Forelimb muscle (tissue), 1 donor: Measurements from ENCODE around the gene FKBP6. TPM values are rescaled to one million over a fixed set of nuclear protein-coding genes. Genes with fewer than 3 reads are reported as not detected.
"Not testable (repeated sequence)": the region's sequence is repeated elsewhere in the genome, so short reads cannot be mapped to it uniquely, and the experiment has no call there.

Source experiments
- DNase-seq: peaks from one replicate; pipeline ENCODE4 v3.0.0-alpha.2; 2013; ENCODE audit warnings: low read depth
- polyA plus RNA-seq: library from polyadenylated mRNA; unstranded; fragments of 120-200 nt; gene quantifications from one replicate; pipeline ENCODE4 v1.2.1, GENCODE V29; 2013; ENCODE audit not compliant: insufficient read length

The FKBP6 gene
- 0.23 TPM for polyA plus RNA-seq

DNA sequence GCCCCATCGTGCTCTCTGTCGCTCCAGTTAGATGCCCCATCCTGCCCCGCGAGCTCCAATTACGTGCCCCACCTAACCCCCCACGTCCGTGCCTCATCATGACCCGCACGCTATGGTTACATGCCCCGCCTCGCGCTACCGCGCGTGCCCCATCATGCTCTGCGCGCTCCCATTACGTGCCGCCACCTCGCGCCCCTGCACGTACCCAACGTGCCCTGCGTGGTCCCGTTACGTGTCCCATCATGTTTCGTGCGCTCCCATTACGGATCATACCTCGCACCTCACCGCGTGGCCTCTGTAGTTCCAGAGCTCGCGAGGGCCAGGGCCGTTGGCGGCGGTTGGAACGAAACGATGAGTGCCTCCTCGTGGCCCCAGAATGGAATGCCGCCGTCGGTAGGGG lies at the start of gene FKBP6, which contains the start of gene TRIM50:
Gene FKBP6, plus strand, starts transcription at position 240 of the 400 bp plus-strand sequence. CDS start 268 bp downstream, outside the sequence.
Gene TRIM50, minus strand, starts transcription at position 161 of the 400 bp plus-strand sequence. CDS start 3,295 bp downstream, outside the sequence.
- not testable (repeated sequence) for DNase-seq

DNA sequence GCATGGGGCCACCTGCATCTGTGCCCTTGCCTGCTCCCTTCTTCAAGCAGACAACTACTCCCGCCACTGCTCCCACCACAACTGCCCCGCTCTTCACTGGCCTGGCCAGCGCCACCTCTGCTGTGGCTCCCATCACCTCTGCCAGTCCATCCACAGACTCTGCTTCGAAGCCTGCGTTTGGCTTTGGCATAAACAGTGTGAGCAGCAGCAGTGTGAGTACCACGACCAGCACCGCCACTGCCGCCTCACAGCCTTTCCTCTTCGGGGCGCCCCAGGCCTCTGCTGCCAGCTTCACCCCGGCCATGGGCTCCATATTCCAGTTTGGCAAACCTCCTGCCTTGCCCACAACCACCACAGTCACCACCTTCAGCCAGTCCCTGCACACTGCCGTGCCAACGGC lies 30.7 kb upstream of the FKBP6 start:
- DNase-seq, result not testable (repeated sequence)

- DNase-seq, result not testable (repeated sequence)
Measured at GRCh38 chr7:73297706-73298105, 30.3 kb upstream of the FKBP6 start.

DNA sequence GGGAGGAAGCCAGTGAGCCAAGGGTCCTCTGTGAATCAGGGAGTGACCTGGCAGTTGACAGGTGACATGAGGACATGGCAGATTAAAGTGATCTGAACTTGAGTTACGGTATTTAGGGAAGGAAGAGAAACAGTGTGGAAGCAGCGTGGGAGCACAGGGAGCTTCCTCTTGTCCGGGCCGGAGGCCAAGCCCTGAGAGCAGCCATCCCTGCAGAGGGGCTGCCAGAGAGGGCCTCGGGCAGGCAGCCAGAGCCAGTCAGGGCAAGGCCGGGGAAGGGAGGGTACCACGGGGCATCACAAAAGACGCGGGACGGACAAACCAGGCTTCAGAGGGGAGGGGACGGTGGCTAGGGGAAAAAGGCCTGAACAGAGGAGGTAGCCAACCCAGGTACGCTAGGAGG lies 28.1 kb upstream of the FKBP6 start:
- not testable (repeated sequence) for DNase-seq

GRCh38 chr7:73301108-73301507 lies 26.9 kb upstream of the FKBP6 start:
- DNase-seq, result not testable (repeated sequence)

- DNase-seq, result not testable (repeated sequence)
Measured at GRCh38 chr7:73302846-73303245, 25.1 kb upstream of the FKBP6 start.

- no peak for DNase-seq
Measured at GRCh38 chr7:73303546-73303945, 24.4 kb upstream of the FKBP6 start.

- DNase-seq, result no peak
Measured at GRCh38 chr7:73304071-73304470, 23.9 kb upstream of the FKBP6 start.

DNA sequence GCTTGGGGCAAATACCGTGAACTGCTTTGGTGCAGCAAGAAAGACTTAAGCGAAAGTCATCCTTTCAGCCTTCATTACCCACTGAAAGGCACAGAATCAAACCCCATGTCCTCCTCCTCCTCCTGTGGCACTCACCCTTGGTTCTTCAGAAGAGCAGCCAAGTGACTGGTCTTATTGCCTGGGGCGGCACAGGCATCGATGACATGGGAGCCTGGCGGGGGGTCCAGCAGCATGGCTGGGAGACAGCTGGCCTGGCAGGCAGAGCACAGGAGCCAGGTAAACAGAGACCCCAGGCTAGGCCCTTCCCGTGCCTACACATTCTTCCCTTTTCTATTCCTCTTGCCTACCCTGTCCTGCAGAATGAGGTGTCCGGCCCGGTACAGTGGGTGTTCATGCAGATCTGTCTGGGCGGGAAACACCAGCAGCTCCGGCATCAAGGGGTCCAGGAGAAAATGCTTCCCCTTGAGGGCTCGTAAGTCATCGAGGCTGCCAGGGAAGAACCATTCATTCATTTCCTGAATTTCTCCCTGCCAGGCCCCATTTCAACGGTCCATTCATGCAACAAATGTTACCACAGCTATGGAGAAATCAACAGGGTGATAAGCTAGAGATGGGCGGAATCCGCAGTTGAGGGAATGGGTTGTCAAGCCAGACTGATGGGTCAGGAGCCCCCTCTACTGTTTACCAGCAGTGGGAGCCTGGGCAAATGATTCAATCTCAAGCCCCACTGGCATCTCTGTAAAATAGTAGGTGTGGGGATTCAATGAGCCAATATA lies 23.2 kb upstream of the FKBP6 start:
- not testable (repeated sequence) for DNase-seq

- no peak for DNase-seq
Measured at GRCh38 chr7:73307436-73307835, 20.5 kb upstream of the FKBP6 start.

- no peak for DNase-seq
Measured at GRCh38 chr7:73308074-73308664, 19.8 kb upstream of the FKBP6 start.

GRCh38 chr7:73308665-73309214 lies 19.2 kb upstream of the FKBP6 start, which contains the start of gene NSUN5:
TSS of gene NSUN5 (minus strand) at chr7:73308826. CDS start at chr7:73308790, 36 bp downstream.
- peak; percentile 28 for DNase-seq

DNA sequence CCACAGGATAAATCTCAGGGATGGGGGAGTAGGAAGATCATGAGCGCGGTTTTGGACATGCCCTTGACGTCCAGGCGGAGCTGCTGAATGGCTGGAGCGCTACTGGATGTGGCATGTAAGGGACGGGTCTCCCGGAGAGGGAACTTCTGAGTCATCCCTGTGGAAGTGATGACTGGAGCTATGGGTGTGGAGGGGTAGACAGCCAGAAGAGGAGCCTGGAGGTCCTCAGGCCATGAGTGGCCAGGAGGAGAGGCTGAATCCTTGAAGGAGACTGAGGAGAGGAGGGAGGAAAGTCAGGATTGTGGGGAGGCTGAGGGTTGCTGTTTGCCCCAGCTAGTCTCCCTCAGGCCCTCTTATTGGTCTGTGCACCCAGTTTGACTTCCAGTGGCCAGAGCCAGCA lies 16.5 kb upstream of the FKBP6 start:
- DNase-seq, result not testable (repeated sequence)

- no peak for DNase-seq
Measured at GRCh38 chr7:73312831-73313520, 15.0 kb upstream of the FKBP6 start.

- DNase-seq, result no peak
Measured at GRCh38 chr7:73313521-73313906, 14.4 kb upstream of the FKBP6 start.

DNA sequence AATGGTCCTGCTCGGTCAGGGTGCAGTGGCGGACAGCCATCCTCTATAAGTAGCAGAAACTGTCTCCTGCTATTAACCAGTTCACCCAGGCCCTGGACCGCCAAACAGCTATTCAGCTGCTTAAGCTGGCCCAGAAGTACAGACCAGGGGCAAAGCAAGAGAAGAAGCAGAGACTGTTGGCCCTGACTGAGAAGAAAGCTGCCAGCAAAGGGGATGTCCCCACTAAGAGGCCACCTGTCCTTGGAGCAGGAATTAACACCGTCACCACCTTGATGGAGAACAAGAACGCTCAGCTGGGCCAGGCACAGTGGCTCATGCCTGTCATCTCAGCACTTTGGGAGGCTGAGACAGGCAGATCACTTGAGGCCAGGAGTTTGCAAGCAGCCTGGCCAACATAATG lies 13.7 kb upstream of the FKBP6 start:
- no peak for DNase-seq

- no peak for DNase-seq
Measured at GRCh38 chr7:73316521-73316920, 11.4 kb upstream of the FKBP6 start.

GRCh38 chr7:73318656-73319204 lies 9.2 kb upstream of the FKBP6 start:
- DNase-seq, result not testable (repeated sequence)

DNA sequence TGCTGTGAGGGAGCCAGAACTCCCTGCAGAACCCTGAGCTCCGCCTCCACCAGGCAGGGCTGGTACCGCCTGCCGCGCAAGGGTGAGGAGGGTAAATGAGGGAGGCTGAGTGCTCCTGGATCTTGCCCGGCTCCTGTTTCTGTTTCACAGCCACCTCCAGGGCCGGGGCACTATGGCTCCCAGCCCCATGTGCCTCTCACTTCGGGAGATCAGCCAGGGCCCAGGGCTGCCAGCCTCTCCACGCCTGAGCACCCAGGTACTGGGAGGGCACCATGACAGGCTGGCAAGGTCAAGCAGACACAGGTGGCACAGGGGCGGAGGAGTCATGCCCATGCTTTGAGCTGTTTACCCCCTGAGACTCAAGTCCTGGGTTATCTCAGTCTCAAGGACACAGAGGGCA lies 8.4 kb upstream of the FKBP6 start:
- DNase-seq, result not testable (repeated sequence)

DNA sequence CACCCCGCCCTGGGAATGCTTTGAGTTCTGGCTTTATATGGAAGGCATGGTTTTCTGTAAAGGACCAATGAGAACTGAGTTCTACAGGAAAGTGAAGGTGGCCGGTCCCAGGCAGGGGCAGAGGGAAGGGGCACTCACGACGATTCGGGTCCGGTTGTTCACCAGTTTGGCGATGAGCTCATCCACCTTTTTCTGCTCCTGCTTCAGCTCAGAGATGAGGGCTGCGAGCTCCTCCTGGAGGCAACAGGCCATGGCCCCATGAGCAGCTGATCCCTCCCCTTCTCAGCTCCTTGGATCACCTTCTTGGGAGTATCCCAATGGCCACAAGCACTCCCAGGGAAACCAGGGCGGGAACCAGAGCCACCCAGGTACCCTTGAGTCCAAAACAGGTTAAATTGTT lies 8.0 kb upstream of the FKBP6 start:
- not testable (repeated sequence) for DNase-seq

GRCh38 chr7:73323434-73324080 lies 4.4 kb upstream of the FKBP6 start:
- DNase-seq, result not testable (repeated sequence)
